HS-27A (cell line): ENCODE results near the gene TBXAS1.
"Not testable (repeated sequence)": the region's sequence is repeated elsewhere in the genome, so short reads cannot be mapped to it uniquely, and the experiment has no call there.

Source experiments
- DNase-seq: peaks from one replicate; pipeline ENCODE4 v3.0.0-alpha.2; 2012; ENCODE audit warnings: low read depth, missing footprints

The TBXAS1 gene

GRCh38 chr7:139827042-139827441, 2.0 kb upstream of the TBXAS1 start:
- no peak for DNase-seq

DNA sequence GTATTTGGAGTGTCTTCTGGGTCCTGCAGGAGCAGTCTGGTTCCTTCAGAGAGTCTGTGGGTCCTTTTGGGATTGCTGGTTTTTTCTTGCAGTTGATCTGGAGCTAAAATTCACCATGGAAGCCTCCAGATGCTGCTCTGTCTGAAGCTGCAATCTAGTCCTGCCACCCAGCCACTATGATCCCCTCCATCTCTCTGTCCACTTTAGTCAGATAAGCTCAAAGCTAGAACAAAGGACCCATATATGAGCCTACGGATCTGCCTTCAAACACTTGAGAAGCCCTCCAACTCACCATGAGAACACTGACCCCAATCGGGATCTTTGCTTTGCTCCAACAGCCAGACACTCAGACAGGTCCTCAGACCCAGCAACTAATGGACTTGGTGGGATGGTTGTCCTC, 618 bp upstream of the TBXAS1 start:
- no peak for DNase-seq

DNA sequence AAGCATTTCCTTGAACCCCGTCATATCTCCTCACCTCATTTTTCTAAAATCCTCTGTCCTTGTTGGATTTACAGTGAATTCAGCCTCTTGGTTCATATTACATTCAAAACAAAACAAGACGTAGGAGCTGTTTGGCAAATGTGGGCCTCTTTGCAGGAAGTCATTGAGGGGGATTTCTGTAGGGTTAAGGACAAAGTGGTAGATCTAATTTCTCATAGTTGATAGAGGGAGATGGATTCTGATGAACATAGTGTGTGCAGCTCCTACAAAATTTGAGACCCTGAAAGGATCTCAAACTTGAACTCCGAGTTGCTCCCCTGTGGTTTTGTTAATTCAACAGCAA, 682 bp downstream of the TBXAS1 start:
- no peak for DNase-seq

GRCh38 chr7:139830292-139830691, 1.2 kb downstream of the TBXAS1 start:
- DNase-seq = no peak

GRCh38 chr7:139830782-139831501, 1.9 kb downstream of the TBXAS1 start:
- no peak for DNase-seq

DNA sequence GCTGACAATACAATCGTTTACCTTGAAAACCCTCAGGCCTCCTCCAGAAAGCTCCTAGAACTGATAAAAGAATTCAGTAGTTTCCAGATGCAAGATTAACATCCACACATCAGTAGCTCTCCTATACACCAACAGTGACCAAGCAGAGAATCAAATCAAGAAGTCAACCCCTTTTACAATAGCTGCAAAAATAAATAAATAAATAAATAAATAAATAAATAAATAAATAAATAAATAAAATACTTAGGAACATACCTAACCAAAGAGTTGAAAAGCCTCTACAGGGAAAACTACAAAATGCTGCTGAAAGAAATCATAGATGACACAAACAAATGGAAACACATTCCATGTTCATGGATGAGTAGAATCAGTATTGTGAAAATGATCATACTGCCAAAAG, 6.8 kb downstream of the TBXAS1 start:
- not testable (repeated sequence) for DNase-seq

DNA sequence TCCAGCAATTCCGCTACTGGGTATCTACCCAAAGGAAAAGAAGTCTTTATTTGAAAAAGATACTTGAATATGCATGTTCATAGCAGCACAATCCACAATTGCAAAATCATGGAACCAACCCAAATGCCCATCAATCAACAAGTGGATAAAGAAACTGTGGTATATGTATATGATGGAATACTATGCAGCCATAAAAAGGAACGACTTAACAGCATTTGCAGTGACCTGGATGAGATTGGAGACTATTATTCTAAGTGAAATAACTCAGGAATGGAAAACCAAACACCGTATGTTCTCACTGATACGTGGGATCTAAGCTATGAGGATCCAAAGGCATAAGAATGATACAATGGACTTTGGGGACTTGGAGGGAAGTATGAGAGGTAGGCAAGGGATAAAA, 8.2 kb downstream of the TBXAS1 start:
- DNase-seq = not testable (repeated sequence)

GRCh38 chr7:139838276-139838675, 9.2 kb downstream of the TBXAS1 start:
- no peak for DNase-seq

- DNase-seq = no peak
Measured at GRCh38 chr7:139838876-139839275, 9.8 kb downstream of the TBXAS1 start.

- DNase-seq = no peak
Measured at GRCh38 chr7:139840776-139841175, 11.7 kb downstream of the TBXAS1 start.

GRCh38 chr7:139842401-139843210, 13.5 kb downstream of the TBXAS1 start:
- no peak for DNase-seq

- not testable (repeated sequence) for DNase-seq
Measured at GRCh38 chr7:139843211-139843537, 14.1 kb downstream of the TBXAS1 start.

DNA sequence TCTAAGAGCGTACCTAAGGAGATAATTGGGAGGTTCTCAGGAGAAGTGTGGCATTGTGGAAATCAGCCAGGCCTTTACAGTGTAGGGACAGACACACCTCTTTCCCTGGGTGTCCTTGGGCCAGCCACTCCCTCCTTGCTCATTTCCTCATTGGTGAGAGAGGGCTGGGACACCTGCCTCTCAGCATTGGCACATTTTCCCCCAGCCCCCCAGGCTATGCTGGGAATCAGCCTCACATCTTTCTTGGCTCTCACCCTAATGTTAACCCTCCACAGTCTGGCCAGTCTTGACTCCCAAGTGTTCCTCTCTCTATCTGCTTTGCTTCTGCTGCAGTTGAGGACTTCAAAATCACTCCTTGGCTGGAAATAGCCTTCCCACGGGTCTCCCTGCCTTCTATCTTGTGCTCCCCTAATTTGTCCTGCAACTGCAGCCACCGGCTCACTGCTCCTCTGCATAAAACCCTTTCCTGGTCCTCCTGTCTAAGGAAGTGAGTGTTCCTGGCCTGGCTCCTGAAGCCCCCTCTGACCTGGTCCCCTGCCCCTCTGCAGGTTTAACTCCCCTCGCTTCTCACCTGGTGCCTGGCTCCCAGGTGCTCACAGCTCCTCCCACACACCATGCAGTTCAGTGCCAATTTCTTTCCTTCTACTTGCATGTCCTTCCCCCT, 15.8 kb downstream of the TBXAS1 start:
- DNase-seq = no peak

GRCh38 chr7:139845443-139845805, 16.4 kb downstream of the TBXAS1 start:
- DNase-seq = no peak

GRCh38 chr7:139846297-139846696, 17.2 kb downstream of the TBXAS1 start:
- DNase-seq = no peak

GRCh38 chr7:139848274-139848673, 19.2 kb downstream of the TBXAS1 start:
- DNase-seq = no peak

GRCh38 chr7:139850906-139851305, 21.8 kb downstream of the TBXAS1 start:
- no peak for DNase-seq

DNA sequence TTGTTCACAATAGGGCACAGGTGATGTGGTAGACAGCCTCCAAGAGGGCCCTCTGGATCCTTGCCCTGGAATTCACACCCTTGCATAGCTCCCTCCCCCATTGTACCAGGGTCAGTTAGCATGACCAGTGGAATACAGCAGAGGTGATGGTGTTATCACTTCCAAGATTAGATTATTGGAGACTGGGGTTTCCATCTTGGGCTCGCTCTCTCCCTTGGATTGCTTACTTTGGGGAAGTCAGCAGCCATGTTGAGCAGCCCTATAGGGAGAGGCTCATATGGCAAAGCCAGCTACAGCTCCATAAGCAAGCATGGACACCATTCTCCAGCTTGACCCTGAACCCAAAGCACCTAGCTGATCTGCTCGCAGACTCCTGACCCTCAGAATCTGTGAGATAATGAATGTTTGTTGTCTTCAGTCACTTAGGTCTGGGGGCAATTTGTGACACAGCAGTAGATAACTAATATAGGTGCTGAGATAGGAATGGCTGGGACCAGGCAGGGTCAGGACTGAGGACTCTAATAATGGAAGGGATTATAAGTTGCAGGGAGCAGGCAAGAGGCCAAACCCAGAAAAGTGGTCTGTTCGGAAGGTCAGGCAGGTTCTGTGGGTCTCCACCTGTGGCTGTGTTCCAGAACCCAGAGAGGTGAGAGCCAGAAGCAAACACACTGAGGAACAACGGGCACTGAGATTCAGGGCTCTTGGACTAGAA, 22.9 kb downstream of the TBXAS1 start:
- DNase-seq = no peak

DNA sequence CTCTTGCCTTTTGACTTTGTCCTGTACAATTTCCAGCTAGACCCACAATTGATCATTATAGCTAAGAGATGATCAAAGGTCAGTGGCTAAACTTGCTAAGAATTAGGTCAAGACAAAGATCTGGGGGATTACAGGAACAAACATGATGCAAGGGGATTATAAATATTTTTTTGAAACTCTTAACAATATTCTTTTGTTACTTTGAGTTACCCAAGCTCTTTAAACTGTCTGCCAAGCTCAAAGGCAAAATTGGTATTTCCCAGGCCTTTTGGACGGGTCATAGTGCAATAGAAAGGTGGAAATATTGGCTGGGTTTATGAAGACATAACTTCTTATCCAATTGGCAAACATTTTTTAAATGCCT, 23.4 kb downstream of the TBXAS1 start:
- DNase-seq = no peak

- DNase-seq = no peak
Measured at GRCh38 chr7:139853506-139854123, 24.6 kb downstream of the TBXAS1 start.

DNA sequence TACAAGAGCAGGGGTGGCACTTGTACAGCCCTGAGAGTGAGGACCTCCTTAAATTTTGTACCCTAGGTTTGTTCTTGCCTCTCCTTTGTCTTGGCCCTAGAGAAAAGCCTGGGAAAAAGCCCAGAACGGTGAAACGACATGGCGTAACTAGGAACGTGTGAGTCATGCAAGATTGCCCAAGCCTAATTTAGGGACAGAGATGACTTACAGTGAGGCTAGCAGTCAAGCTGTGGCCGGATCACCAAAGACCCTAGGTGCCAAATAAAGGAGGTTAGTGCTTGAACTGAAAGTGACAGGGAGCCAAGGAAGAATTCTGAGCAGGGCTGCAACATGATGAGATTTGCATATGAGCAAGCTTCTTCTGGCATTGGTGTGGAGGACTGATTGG, 25.1 kb downstream of the TBXAS1 start:
- DNase-seq = no peak

DNA sequence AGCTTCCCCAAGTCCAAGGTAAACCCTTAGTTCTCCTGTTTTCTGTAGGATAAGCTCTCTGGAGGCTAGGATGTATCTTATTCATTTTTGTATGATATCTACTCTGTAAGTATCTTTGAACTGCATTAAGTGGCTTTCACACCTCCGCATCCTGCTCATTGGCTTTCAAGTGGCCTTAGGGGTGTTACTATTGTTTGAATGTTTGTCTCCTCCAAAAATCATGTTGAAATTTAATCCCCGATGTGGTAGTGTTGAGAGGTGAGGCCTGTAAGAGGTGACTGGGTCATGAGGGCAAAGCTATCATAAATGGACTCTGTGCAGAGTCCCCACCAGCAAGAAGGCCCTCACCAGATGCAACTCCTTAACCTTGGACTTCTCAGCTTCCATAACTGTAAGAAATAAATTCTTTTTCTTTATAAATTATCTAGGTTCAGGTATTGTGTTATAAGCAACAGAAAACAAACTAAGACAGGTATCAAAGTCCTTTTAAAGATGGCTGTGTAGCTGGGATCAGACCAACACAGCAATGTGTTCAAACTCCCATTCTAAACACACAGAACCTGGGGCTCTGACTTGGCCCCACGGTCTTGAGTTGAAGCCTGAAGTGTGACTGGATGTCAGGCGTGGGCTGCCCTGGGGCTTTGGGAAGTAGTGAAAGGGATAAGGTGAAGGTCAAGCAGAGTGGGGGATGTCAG, 25.9 kb downstream of the TBXAS1 start:
- no peak for DNase-seq
